Measurements from ENCODE around the gene LCP2.

DNA sequence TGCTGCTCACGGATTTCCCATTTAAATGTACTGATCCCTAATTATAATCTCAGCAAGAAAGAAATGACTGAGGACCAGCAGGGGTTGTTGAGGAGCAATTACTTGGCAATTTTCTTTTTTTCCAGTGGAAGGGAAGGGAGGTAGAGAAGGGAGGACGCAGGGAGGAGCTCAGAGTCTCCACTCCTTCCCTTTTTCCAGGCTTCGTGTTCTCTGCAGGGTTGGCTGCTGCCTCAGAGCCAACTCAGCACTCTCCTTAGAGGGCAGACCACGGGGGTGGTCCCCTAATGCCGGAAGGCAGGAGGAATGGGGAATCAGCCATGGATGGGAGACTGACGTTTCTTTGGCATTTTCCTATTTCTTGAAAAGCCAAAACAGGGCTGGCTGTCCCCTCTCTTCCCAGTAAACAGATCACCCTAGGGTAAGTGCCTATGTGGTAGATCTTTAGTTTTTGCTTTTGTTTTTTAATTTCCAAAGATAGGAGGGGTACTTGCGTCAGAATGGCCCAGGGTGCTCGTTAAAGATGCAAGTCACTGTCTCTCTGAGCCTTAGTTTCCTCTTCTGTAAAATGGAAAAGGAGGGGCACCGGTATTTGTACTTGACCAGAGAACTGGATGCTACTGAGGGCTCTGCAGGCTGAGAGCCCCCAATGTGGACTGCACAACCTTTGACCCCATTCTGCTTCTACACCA is 39.6 kb upstream of the LCP2 start:
- TF ChIP-seq CTCF (IDR thresholded peaks at IDR 0.05) (no peak), POLR2AphosphoS5 (IDR thresholded peaks at IDR 0.05) (no peak), EP300 (IDR thresholded peaks at IDR 0.05) (no peak), POLR2A (IDR thresholded peaks at IDR 0.05) (peak in 1 of 4 donors; percentile 15)

All from upper lobe of left lung (tissue), 4 donors.